ENCODE measurements around the gene MYL2. TPM values are rescaled to one million over a fixed set of nuclear protein-coding genes. Genes with fewer than 3 reads are reported as not detected.

Gene MYL2
- polyA plus RNA-seq, 1 donor from 2014 or later = not detected

GRCh38 chr12:110923692-110924334 lies 3.4 kb upstream of the MYL2 start:
- H3K9me2 ChIP-seq (ENCODE audit: insufficient read depth, low read length) = no peaks in the 10 kb centered on the region
- H3K9me3 ChIP-seq (ENCODE audit: low read length) = no peaks in the 10 kb centered on the region
- no peak overlapping the region for H3K9ac ChIP-seq (ENCODE audit: low read length)
- H3K27me3 ChIP-seq (ENCODE audit: insufficient read depth, low read depth, low read length) = no peaks in the 10 kb centered on the region
- H3K4me3 ChIP-seq (ENCODE audit: low read length) = no peak overlapping the region
- TF ChIP-seq POLR2AphosphoS5 (IDR thresholded peaks at IDR 0.05) = no peak
- no peak for TF ChIP-seq EZH2 (IDR thresholded peaks at IDR 0.05; ENCODE audit: borderline replicate concordance, insufficient read depth, low read length, poor library complexity, severe bottlenecking)
- TF ChIP-seq MXI1 (conservative IDR thresholded peaks at IDR 0.05; ENCODE audit: poor library complexity, severe bottlenecking) = no peak
- no peak for TF ChIP-seq TAF1 (IDR thresholded peaks at IDR 0.05; ENCODE audit: low read depth)
- no peak for TF ChIP-seq SMC3 (conservative IDR thresholded peaks at IDR 0.05; ENCODE audit: poor library complexity)
- no peak for TF ChIP-seq CTCF (IDR thresholded peaks at IDR 0.05; ENCODE audit: poor library complexity, severe bottlenecking)
- no peak for TF ChIP-seq EP300 (conservative IDR thresholded peaks at IDR 0.05; ENCODE audit: poor library complexity, severe bottlenecking)
- TF ChIP-seq REST (IDR thresholded peaks at IDR 0.05; ENCODE audit: borderline replicate concordance) = no peak
- TF ChIP-seq RAD21 (conservative IDR thresholded peaks at IDR 0.05) = no peak
- no peaks in the 10 kb centered on the region for H3K36me3 ChIP-seq (ENCODE audit: insufficient read depth, low read length)
- H3K4me2 ChIP-seq (ENCODE audit: low read length) = no peak overlapping the region
- H3K79me2 ChIP-seq (replicated peaks; ENCODE audit: insufficient read depth, low read length) = no peaks in the 10 kb centered on the region
- no peaks in the 10 kb centered on the region for H3F3A ChIP-seq (ENCODE audit: insufficient read depth, low read length, poor library complexity, severe bottlenecking)
- H2AFZ ChIP-seq (ENCODE audit: low read depth, low read length) = no peak overlapping the region
- no peak overlapping the region for H3K27ac ChIP-seq (ENCODE audit: low read length)
- no peaks in the 10 kb centered on the region for H4K20me1 ChIP-seq (ENCODE audit: insufficient read depth)

GRCh38 chr12:110923192-110923591 lies 2.8 kb upstream of the MYL2 start:
- Histone ChIP-seq H4K20me1 (ENCODE audit: insufficient read depth) (no peaks in the 10 kb centered on the region), H3F3A (ENCODE audit: insufficient read depth, low read length, poor library complexity, severe bottlenecking) (no peaks in the 10 kb centered on the region), H3K9ac (ENCODE audit: low read length) (no peak overlapping the region), H3K4me3 (ENCODE audit: low read length) (no peak overlapping the region), H3K27me3 (ENCODE audit: insufficient read depth, low read depth, low read length) (no peaks in the 10 kb centered on the region), H3K9me3 (ENCODE audit: low read length) (no peaks in the 10 kb centered on the region), H2AFZ (ENCODE audit: low read depth, low read length) (no peak overlapping the region), H3K27ac (ENCODE audit: low read length) (no peak overlapping the region), H3K79me2 (replicated peaks; ENCODE audit: insufficient read depth, low read length) (no peaks in the 10 kb centered on the region), H3K9me2 (ENCODE audit: insufficient read depth, low read length) (no peaks in the 10 kb centered on the region), H3K4me2 (ENCODE audit: low read length) (no peak overlapping the region), H3K36me3 (ENCODE audit: insufficient read depth, low read length) (no peaks in the 10 kb centered on the region)
- no peak for TF ChIP-seq RAD21 (conservative IDR thresholded peaks at IDR 0.05)
- TF ChIP-seq CTCF (IDR thresholded peaks at IDR 0.05; ENCODE audit: poor library complexity, severe bottlenecking) = no peak
- no peak for TF ChIP-seq POLR2AphosphoS5 (IDR thresholded peaks at IDR 0.05)
- TF ChIP-seq REST (IDR thresholded peaks at IDR 0.05; ENCODE audit: borderline replicate concordance) = no peak
- TF ChIP-seq MXI1 (conservative IDR thresholded peaks at IDR 0.05; ENCODE audit: poor library complexity, severe bottlenecking) = no peak
- no peak for TF ChIP-seq TAF1 (IDR thresholded peaks at IDR 0.05; ENCODE audit: low read depth)
- TF ChIP-seq EZH2 (IDR thresholded peaks at IDR 0.05; ENCODE audit: borderline replicate concordance, insufficient read depth, low read length, poor library complexity, severe bottlenecking) = no peak
- no peak for TF ChIP-seq EP300 (conservative IDR thresholded peaks at IDR 0.05; ENCODE audit: poor library complexity, severe bottlenecking)

Data from neural cell (in vitro differentiated cells).